A549 (cell line): ENCODE results near the gene PIK3C3.

Source experiments
- CBX2 ChIP-seq: fragments of 200-600 bp; sonication (generic); IDR thresholded peaks from 2 replicates; pipeline ENCODE4 v1.6.1; 2016; ENCODE audit warnings: low read depth, mild to moderate bottlenecking, borderline replicate concordance
- CTCF ChIP-seq: fragments of >200 bp; sonication (Bioruptor Twin); formaldehyde crosslinking; IDR thresholded peaks from 3 replicates; pipeline ENCODE4 v1.5.1; 2016
- ESRRA ChIP-seq: fragments of 150-350 bp; IDR thresholded peaks from 2 replicates; pipeline ENCODE4 v1.6.1; 2014; ENCODE audit warnings: mild to moderate bottlenecking, low read length, borderline replicate concordance
- GATA3 ChIP-seq: IDR thresholded peaks from 2 replicates; pipeline ENCODE4 v1.6.1; 2012; ENCODE audit warnings: borderline replicate concordance
- MAFK ChIP-seq: fragments of 450-650 bp; IDR thresholded peaks from 2 replicates; pipeline ENCODE4 v1.6.1; 2014; ENCODE audit not compliant: partially characterized antibody
- NPAS2 ChIP-seq: fragments of 250-450 bp; sonication (Bioruptor Pico); IDR thresholded peaks from 2 replicates; pipeline ENCODE4 v1.8.0; 2022; ENCODE audit warnings: mild to moderate bottlenecking, moderate library complexity, borderline replicate concordance
- PBX3 ChIP-seq: IDR thresholded peaks from 2 replicates; pipeline ENCODE4 v1.6.1; 2012
- RCOR1 ChIP-seq: fragments of 150-350 bp; IDR thresholded peaks from 2 replicates; pipeline ENCODE4 v1.6.1; 2014; ENCODE audit warnings: antibody characterized with exemption, low read length, low read depth
- REST ChIP-seq: fragments of 200-600 bp; sonication (generic); IDR thresholded peaks from 2 replicates; pipeline ENCODE4 v1.6.1; 2016; ENCODE audit warnings: antibody characterized with exemption, mild to moderate bottlenecking, moderate library complexity

GRCh38 chr18:41905786-41906527 lies 49.1 kb upstream of the PIK3C3 start:
- TF ChIP-seq RCOR1 (no peak), CTCF (no peak), MAFK (no peak), NPAS2 (CRISPR knock-in tag) (no peak), REST (no peak), ESRRA (no peak), CBX2 (no peak), PBX3 (no peak), GATA3 (no peak)
